ENCODE data around the gene ZNF282.

DNA sequence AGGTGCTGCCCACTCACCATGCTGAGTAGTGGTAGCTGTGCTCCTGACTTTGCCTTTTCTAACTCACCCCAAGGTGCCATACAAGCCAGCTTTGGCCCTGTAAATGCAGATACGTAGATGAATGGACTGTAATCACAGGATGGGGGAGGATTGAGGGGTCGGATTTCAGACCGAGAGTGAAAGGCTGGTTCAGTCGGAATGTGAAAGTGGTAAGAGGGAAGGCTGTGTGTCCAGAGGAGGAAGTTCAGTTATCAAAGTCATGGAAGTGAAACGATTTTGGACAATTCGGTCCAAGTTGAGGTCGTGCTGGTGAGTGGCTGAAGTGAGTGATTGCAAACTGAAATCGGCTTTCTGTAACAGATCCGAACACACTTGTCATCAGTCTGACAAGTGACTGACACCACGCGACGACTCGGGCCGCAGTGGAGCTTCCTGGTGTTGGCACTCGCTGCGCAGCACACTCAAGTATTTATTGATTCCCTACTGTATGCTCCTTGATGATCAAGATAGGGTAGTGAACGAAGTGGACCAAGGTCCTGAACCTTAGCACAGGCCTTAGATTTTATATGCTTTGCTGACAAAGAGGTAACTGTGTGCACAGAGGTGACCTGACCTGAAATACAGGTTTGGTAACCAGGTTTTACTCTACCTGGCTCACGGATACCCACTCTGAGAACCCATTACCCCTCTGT lies 10.5 kb downstream of the ZNF282 start:
- TF ChIP-seq, protein P1, sequence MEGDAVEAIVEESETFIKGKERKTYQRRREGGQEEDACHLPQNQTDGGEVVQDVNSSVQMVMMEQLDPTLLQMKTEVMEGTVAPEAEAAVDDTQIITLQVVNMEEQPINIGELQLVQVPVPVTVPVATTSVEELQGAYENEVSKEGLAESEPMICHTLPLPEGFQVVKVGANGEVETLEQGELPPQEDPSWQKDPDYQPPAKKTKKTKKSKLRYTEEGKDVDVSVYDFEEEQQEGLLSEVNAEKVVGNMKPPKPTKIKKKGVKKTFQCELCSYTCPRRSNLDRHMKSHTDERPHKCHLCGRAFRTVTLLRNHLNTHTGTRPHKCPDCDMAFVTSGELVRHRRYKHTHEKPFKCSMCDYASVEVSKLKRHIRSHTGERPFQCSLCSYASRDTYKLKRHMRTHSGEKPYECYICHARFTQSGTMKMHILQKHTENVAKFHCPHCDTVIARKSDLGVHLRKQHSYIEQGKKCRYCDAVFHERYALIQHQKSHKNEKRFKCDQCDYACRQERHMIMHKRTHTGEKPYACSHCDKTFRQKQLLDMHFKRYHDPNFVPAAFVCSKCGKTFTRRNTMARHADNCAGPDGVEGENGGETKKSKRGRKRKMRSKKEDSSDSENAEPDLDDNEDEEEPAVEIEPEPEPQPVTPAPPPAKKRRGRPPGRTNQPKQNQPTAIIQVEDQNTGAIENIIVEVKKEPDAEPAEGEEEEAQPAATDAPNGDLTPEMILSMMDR (IDR thresholded peaks at IDR 0.05; ENCODE audit: low read depth, low read length), result no peak
- TF ChIP-seq EZH2phosphoT487 (IDR thresholded peaks at IDR 0.05; ENCODE audit: low read depth), result no peak

Measured in OCI-LY3 (cell line).